Tibial nerve (tissue), 4 donors: ENCODE measurements around the gene DUOX2.
"Not testable (repeated sequence)": the region's sequence is repeated elsewhere in the genome, so short reads cannot be mapped to it uniquely, and the experiment has no call there.

Experiments
- EP300 ChIP-seq, 2 donors: sonication (generic); formaldehyde crosslinking; IDR thresholded peaks; one replicate each; pipeline ENCODE4 v1.6.1; 2017; ENCODE audit warnings: antibody characterized with exemption in 2 of 2, mild to moderate bottlenecking in 1 of 2
- POLR2A ChIP-seq, 2 donors: fragments of 450-650 bp; IDR thresholded peaks; one replicate each; pipeline ENCODE4 v1.6.1; 2017; ENCODE audit warnings: antibody characterized with exemption in 2 of 2, mild to moderate bottlenecking in 2 of 2, moderate library complexity in 2 of 2
- TF ChIP-seq, protein P1 (sequence below), 5 experiments: fragments of 200-600 bp in 3 of 5; fragments of 450-650 bp in 2 of 5; sonication (generic) in 3 of 5; IDR thresholded peaks; one replicate each; pipeline ENCODE4 v1.5.1; 2016 to 2019; ENCODE audit warnings: antibody characterized with exemption in 5 of 5, mild to moderate bottlenecking in 3 of 5, moderate library complexity in 2 of 5

DNA sequence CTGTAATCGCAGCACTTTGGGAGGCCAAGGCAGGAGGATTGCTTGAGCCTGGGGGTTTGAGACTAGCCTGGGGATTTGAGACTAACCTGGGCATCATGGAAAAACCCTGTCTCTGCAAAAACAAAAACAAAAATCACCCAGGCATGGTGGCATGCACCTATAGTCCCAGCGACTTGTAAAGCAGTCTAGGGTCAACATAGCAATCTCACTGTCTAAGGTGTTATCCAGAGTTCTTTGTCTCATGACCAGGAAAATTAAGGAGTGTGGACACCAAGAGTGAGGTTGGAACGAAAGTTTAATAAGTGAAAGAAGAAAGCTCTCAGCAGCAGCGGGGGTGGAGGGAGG is 65.6 kb downstream of the DUOX2 start:
- TF ChIP-seq, protein P1, sequence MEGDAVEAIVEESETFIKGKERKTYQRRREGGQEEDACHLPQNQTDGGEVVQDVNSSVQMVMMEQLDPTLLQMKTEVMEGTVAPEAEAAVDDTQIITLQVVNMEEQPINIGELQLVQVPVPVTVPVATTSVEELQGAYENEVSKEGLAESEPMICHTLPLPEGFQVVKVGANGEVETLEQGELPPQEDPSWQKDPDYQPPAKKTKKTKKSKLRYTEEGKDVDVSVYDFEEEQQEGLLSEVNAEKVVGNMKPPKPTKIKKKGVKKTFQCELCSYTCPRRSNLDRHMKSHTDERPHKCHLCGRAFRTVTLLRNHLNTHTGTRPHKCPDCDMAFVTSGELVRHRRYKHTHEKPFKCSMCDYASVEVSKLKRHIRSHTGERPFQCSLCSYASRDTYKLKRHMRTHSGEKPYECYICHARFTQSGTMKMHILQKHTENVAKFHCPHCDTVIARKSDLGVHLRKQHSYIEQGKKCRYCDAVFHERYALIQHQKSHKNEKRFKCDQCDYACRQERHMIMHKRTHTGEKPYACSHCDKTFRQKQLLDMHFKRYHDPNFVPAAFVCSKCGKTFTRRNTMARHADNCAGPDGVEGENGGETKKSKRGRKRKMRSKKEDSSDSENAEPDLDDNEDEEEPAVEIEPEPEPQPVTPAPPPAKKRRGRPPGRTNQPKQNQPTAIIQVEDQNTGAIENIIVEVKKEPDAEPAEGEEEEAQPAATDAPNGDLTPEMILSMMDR (IDR thresholded peaks at IDR 0.05) = not testable (repeated sequence)
- TF ChIP-seq EP300, POLR2A (IDR thresholded peaks at IDR 0.05): not testable (repeated sequence)
